SU-DHL-6 (cell line): ENCODE results near the gene SLC35C1.

Experiments
- H2AFZ ChIP-seq: fragments of 200-600 bp; sonication (generic); 2 replicates; pipeline ENCODE4 v1.6.1; 2014; ENCODE audit warnings: low read depth, mild to moderate bottlenecking, moderate library complexity, mixed read lengths, antibody characterized with exemption, low read length; ENCODE audit not compliant: severe bottlenecking
- H3F3A ChIP-seq: fragments of 200-600 bp; shearing (Covaris generic); 2 replicates; pipeline ENCODE4 v1.6.0; 2016; ENCODE audit warnings: antibody characterized with exemption, mild to moderate bottlenecking; ENCODE audit not compliant: insufficient read depth
- H3K27ac ChIP-seq: fragments of 200-600 bp; sonication (generic); 2 replicates; pipeline ENCODE4 v1.5.1; 2016; ENCODE audit warnings: low read depth, mild to moderate bottlenecking, low read length, moderate library complexity, mixed read lengths
- H3K27me3 ChIP-seq: fragments of 200-600 bp; sonication (generic), shearing (Covaris generic); 2 replicates; pipeline ENCODE4 v1.6.0; 2014; ENCODE audit warnings: mild to moderate bottlenecking, low read length
- H3K36me3 ChIP-seq: fragments of 200-600 bp; sonication (generic); 2 replicates; pipeline ENCODE4 v1.6.1; 2014; ENCODE audit warnings: mild to moderate bottlenecking, low read length, mixed read lengths
- H3K4me2 ChIP-seq: fragments of 300-600, 200-600 bp; shearing (Covaris generic), sonication (generic); 2 replicates; pipeline ENCODE4 v1.6.0; 2014; ENCODE audit warnings: low read length, low read depth, mild to moderate bottlenecking; ENCODE audit not compliant: poor library complexity, severe bottlenecking
- H3K4me3 ChIP-seq: fragments of 200-600 bp; sonication (generic); 2 replicates; pipeline ENCODE4 v1.5.1; 2014; ENCODE audit warnings: antibody characterized with exemption, low read length, mild to moderate bottlenecking, mixed read lengths; ENCODE audit not compliant: insufficient read depth, poor library complexity, severe bottlenecking
- H3K79me2 ChIP-seq: fragments of 200-600 bp; sonication (generic); 2 replicates; pipeline ENCODE4 v1.6.1; 2014; ENCODE audit warnings: mild to moderate bottlenecking, low read length, moderate library complexity; ENCODE audit not compliant: insufficient read depth
- H3K9ac ChIP-seq: fragments of 200-600 bp; sonication (generic); 2 replicates; pipeline ENCODE4 v1.7.0; 2014; ENCODE audit warnings: mild to moderate bottlenecking, low read length
- H3K9me2 ChIP-seq: fragments of 200-600 bp; sonication (generic); replicated peaks from 2 replicates; pipeline ENCODE4 v1.6.1; 2014; ENCODE audit warnings: low read length; ENCODE audit not compliant: insufficient read depth
- H3K9me3 ChIP-seq: fragments of 200-600 bp; sonication (generic); 2 replicates; pipeline ENCODE4 v1.6.1; 2014; ENCODE audit warnings: low read length, mixed read lengths; ENCODE audit not compliant: insufficient read depth
- H4K20me1 ChIP-seq: fragments of 200-600 bp; sonication (generic); 2 replicates; pipeline ENCODE4 v1.6.1; 2014; ENCODE audit warnings: low read depth, mild to moderate bottlenecking, antibody characterized with exemption, low read length, moderate library complexity, mixed read lengths
- CTCF ChIP-seq: fragments of 200-600 bp; sonication (generic); IDR thresholded peaks from one replicate; pipeline ENCODE4 v1.5.1; 2017; ENCODE audit warnings: antibody characterized with exemption, mild to moderate bottlenecking, low read length, moderate library complexity; ENCODE audit not compliant: insufficient read depth, poor library complexity, severe bottlenecking
- EZH2phosphoT487 ChIP-seq: fragments of 200-600 bp; sonication (generic), shearing (Covaris generic); conservative IDR thresholded peaks from 2 replicates; pipeline ENCODE4 v1.6.1; 2018; ENCODE audit warnings: mild to moderate bottlenecking, antibody characterized with exemption, low read length, moderate library complexity, mixed read lengths

Gene SLC35C1

GRCh38 chr11:45828996-45829395 is 24.0 kb downstream of the SLC35C1 start:
- no peaks in the 10 kb centered on the region for H3K27me3 ChIP-seq
- TF ChIP-seq EZH2phosphoT487: no peak
- no peak for TF ChIP-seq CTCF
- H3K9me3 ChIP-seq: no peaks in the 10 kb centered on the region
- H3K36me3 ChIP-seq: no peaks in the 10 kb centered on the region
- no peak overlapping the region for H3K4me2 ChIP-seq
- H4K20me1 ChIP-seq: no peaks in the 10 kb centered on the region
- H3K4me3 ChIP-seq: no peak overlapping the region
- no peak overlapping the region for H3K27ac ChIP-seq
- no peak overlapping the region for H2AFZ ChIP-seq
- no peaks in the 10 kb centered on the region for H3K79me2 ChIP-seq
- no peaks in the 10 kb centered on the region for H3F3A ChIP-seq
- H3K9ac ChIP-seq: no peak overlapping the region
- H3K9me2 ChIP-seq: no peaks in the 10 kb centered on the region

GRCh38 chr11:45830596-45830995 is 25.6 kb downstream of the SLC35C1 start:
- Histone ChIP-seq H3K27me3 (no peaks in the 10 kb centered on the region), H3K36me3 (no peaks in the 10 kb centered on the region), H3K79me2 (no peaks in the 10 kb centered on the region), H3K4me2 (no peak overlapping the region), H2AFZ (no peak overlapping the region), H3F3A (no peaks in the 10 kb centered on the region), H3K4me3 (no peak overlapping the region), H3K27ac (no peak overlapping the region), H3K9me2 (no peaks in the 10 kb centered on the region), H3K9ac (no peak overlapping the region), H3K9me3 (no peaks in the 10 kb centered on the region), H4K20me1 (no peaks in the 10 kb centered on the region)
- TF ChIP-seq EZH2phosphoT487: no peak
- TF ChIP-seq CTCF: no peak

- Histone ChIP-seq H3K4me3 (no peak overlapping the region), H3F3A (no peaks in the 10 kb centered on the region), H2AFZ (no peak overlapping the region), H3K9me3 (no peaks in the 10 kb centered on the region), H3K36me3 (no peaks in the 10 kb centered on the region), H3K27ac (no peak overlapping the region), H3K9ac (no peak overlapping the region), H3K79me2 (no peaks in the 10 kb centered on the region), H3K9me2 (no peaks in the 10 kb centered on the region), H3K27me3 (no peaks in the 10 kb centered on the region), H4K20me1 (no peaks in the 10 kb centered on the region), H3K4me2 (no peak overlapping the region)
- no peak for TF ChIP-seq CTCF
- no peak for TF ChIP-seq EZH2phosphoT487
These were observed 28.0 kb downstream of the SLC35C1 start for GRCh38 chr11:45832811-45833441.
